ENCODE results near the gene NYAP2. TPM values are rescaled to one million over a fixed set of nuclear protein-coding genes. Genes with fewer than 3 reads are reported as not detected.

The NYAP2 gene
- total RNA-seq, 2 donors from 2014 or later, result 0.52 TPM; not detected in 1

DNA sequence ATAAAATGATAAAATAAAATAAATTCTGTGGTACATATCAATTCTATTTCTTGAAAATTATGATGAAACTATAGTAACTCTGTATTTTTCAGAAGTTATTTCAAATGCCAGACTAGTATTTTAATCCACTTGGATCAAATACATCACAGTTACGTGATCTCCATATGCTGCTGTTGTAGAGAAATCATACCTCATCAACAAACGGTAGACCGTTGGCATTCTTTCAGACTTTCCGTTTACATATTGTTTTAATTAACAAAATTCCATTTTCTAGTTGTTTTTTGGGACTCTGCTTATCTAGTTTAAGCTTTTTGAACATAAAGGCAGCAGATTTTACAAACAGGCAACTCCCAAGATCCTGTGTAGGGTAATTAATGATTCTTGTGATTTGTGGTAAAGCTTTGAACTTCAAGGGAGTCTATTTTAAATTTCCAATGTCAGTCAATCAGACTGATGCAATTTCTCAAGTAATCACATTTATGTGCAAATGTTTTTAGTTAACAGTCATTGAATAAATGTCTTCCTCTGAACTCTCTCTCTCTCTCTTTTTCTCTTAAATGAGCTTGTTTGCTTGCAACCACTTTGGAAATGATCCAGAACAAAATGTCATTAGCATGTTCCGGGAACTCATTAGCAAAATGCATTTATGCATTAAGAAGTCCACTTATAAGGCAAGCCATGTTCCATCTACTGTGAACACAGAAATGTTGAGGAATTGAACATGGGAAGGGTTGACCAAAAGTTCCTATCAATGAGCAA lies 31.8 kb downstream of the NYAP2 start:
- intact Hi-C loops (cut with DNase I), result no loop called here
- DNase-seq (no peak), ATAC-seq (no peak)
- no peaks in the 10 kb centered on the region for H3K27me3 ChIP-seq
- no peaks in the 10 kb centered on the region for H3K36me3 ChIP-seq (replicated peaks in 1 of 2; ENCODE audit: insufficient read depth in 1 of 2, low read depth in 2 of 2)
- 70 to 71% methylated on average over 5 of the region's 5 CpGs for WGBS, 2 donors
- H3K4me3 ChIP-seq, result no peak overlapping the region
- TF ChIP-seq, protein P1, sequence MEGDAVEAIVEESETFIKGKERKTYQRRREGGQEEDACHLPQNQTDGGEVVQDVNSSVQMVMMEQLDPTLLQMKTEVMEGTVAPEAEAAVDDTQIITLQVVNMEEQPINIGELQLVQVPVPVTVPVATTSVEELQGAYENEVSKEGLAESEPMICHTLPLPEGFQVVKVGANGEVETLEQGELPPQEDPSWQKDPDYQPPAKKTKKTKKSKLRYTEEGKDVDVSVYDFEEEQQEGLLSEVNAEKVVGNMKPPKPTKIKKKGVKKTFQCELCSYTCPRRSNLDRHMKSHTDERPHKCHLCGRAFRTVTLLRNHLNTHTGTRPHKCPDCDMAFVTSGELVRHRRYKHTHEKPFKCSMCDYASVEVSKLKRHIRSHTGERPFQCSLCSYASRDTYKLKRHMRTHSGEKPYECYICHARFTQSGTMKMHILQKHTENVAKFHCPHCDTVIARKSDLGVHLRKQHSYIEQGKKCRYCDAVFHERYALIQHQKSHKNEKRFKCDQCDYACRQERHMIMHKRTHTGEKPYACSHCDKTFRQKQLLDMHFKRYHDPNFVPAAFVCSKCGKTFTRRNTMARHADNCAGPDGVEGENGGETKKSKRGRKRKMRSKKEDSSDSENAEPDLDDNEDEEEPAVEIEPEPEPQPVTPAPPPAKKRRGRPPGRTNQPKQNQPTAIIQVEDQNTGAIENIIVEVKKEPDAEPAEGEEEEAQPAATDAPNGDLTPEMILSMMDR (IDR thresholded peaks at IDR 0.05), result no peak
- no peak for TF ChIP-seq POLR2A (IDR thresholded peaks at IDR 0.05)
- H3K27ac ChIP-seq, result no peak overlapping the region
- H3K4me1 ChIP-seq, result no peaks in the 10 kb centered on the region
- H3K9me3 ChIP-seq, result no peaks in the 10 kb centered on the region

DNA sequence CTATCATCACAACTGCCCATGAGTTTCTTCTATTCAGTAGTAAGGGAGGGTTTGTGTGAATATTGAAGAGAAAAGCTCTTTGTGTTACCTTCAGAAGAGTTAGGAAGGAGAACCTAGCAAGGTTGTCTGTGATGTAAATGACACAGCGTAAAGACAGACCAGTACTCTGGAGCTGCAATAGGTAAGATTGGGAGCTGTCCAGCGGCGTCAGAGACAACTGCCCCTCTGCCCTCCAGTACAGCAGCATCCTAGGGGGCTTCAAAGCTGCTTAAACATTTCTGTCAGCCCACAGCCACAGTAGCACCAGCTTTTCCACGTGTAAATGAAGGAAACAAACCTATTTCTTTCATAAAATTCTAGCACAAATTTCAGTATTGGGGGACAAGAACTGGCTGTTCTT lies 34.5 kb downstream of the NYAP2 start:
- WGBS, 2 donors, result 47 to 62% methylated on average over 4 of the region's 4 CpGs

DNA sequence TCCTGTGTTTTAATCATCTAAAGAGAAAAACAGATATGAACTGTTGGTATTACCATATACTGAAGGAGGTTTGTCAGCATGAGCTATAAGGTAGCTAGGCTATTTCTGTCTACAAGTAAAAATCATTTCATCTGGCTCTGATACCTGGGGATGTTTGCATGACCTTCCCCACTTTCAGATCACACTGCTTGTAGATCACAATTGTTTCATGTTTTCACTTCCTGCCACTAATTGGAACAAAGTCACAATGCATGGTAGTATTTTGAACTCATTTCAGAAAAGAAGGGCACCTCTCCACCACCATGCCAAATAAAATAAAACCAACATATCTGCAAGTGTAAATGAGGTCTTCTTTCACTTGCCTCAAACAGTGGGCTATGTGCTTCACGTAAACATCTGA lies 37.8 kb downstream of the NYAP2 start:
- Histone ChIP-seq H3K27ac (no peak overlapping the region), H3K4me3 (no peak overlapping the region), H3K9me3 (no peaks in the 10 kb centered on the region), H3K27me3 (no peaks in the 10 kb centered on the region), H3K4me1 (no peaks in the 10 kb centered on the region), H3K36me3 (replicated peaks in 1 of 2; ENCODE audit: insufficient read depth in 1 of 2, low read depth in 2 of 2) (no peaks in the 10 kb centered on the region)
- DNase-seq (no peak), ATAC-seq (no peak)
- intact Hi-C loops (cut with DNase I), result no loop called here
- 88 to 91% methylated on average over 1 of the region's 1 CpG for WGBS, 2 donors
- TF ChIP-seq POLR2A (IDR thresholded peaks at IDR 0.05), result no peak
- TF ChIP-seq, protein P1 (IDR thresholded peaks at IDR 0.05), result no peak

More for the DNA sequence above, 34.5 kb downstream of the NYAP2 start:
- Histone ChIP-seq H3K4me1 (no peaks in the 10 kb centered on the region), H3K4me3 (no peak overlapping the region), H3K9me3 (no peaks in the 10 kb centered on the region), H3K27me3 (no peaks in the 10 kb centered on the region), H3K27ac (no peak overlapping the region), H3K36me3 (replicated peaks in 1 of 2; ENCODE audit: insufficient read depth in 1 of 2, low read depth in 2 of 2) (no peaks in the 10 kb centered on the region)
- TF ChIP-seq POLR2A (IDR thresholded peaks at IDR 0.05), result no peak
- TF ChIP-seq, protein P1 (IDR thresholded peaks at IDR 0.05), result no peak
- ATAC-seq (no peak), DNase-seq (no peak)
- intact Hi-C loops (cut with DNase I), result no loop called here

DNA sequence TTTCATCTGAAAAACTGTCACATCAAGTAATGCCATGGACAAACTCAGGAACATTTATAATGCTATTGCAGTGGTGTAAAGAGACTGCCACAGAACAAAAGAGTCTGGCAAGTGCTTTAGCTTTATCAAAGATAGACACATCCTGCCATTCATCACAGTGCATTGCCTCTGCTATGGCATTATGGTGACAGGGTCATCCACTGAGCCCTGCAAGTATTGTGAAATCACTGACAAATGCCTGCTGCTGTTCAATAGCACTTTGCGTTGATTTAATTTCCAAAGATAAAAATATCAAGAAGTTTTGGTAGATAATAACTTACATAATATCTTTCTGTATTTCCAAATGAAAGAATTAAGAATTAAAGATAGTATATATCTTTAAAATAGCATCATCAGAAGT lies 38.7 kb downstream of the NYAP2 start:
- TF ChIP-seq POLR2A (IDR thresholded peaks at IDR 0.05), result no peak
- TF ChIP-seq, protein P1 (IDR thresholded peaks at IDR 0.05), result no peak
- H3K4me1 ChIP-seq, result no peaks in the 10 kb centered on the region
- WGBS, 2 donors, result 60 to 61% methylated on average over 1 of the region's 1 CpG
- intact Hi-C loops (cut with DNase I), result no loop called here
- DNase-seq, result no peak
- no peak overlapping the region for H3K4me3 ChIP-seq
- no peaks in the 10 kb centered on the region for H3K9me3 ChIP-seq
- no peaks in the 10 kb centered on the region for H3K27me3 ChIP-seq
- no peak overlapping the region for H3K27ac ChIP-seq
- no peak for ATAC-seq
- no peaks in the 10 kb centered on the region for H3K36me3 ChIP-seq (replicated peaks in 1 of 2; ENCODE audit: insufficient read depth in 1 of 2, low read depth in 2 of 2)

DNA sequence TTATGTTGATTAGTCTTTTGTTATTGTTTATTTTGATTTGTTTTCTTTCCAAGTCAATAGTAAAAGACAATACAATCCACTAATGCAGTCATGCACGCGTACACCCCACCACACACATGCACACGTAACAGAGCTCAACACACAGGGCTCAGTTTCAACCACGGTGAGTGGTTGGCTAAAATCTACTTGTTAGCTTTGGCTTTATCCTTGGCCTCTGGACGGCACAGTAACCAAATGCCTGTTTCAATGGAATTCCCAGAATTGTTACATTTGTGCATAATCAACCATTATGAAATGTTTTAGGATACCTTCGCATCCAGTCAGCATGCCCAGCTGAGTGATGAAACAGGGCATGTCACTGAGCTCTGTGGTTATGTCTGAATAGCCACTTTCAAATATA lies 53.2 kb downstream of the NYAP2 start:
- TF ChIP-seq, protein P1 (IDR thresholded peaks at IDR 0.05), result no peak
- no peak for TF ChIP-seq POLR2A (IDR thresholded peaks at IDR 0.05)
- Histone ChIP-seq H3K27me3 (no peaks in the 10 kb centered on the region), H3K4me1 (no peaks in the 10 kb centered on the region), H3K27ac (no peak overlapping the region), H3K4me3 (no peak overlapping the region), H3K36me3 (replicated peaks in 1 of 2; ENCODE audit: insufficient read depth in 1 of 2, low read depth in 2 of 2) (no peaks in the 10 kb centered on the region), H3K9me3 (no peaks in the 10 kb centered on the region)
- DNase-seq (no peak), ATAC-seq (no peak)
- intact Hi-C loops (cut with DNase I), result no loop called here
- WGBS, 2 donors, result 79 to 87% methylated on average over 6 of the region's 6 CpGs
